ENCODE measurements around the gene TENM3.

TENM3 gene

DNA sequence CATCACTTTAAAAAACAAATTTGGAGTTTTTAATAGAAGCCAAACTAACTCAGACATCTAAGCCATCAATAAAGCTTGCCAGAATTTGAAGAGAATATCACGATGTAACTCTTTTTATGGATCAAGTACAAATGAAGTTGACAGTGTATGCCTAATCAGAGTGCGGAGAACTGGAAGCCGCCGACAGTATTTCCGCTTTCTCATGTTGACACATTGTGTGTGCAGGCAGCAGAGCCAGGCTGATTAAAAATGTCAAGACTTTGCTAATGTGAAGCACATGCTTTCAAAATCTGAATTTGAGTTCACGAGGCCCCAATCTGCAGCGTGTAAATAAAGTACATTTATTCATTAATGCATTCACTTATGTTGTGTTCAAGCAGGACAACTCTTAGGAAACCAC lies 161.2 kb downstream of the TENM3 start:
- no peaks in the 10 kb centered on the region for H3K9me3 ChIP-seq (ENCODE audit: control insufficient read depth, insufficient read depth, low read length)
- no peak overlapping the region for H3K27ac ChIP-seq (ENCODE audit: low read depth, low read length)
- no peaks in the 10 kb centered on the region for H3K36me3 ChIP-seq (ENCODE audit: control insufficient read depth, insufficient read depth, low read length)
- no peak overlapping the region for H3K9ac ChIP-seq (ENCODE audit: low read depth, low read length)
- no peaks in the 10 kb centered on the region for H3K27me3 ChIP-seq (ENCODE audit: control insufficient read depth, insufficient read depth, low read length)
- H3K4me3 ChIP-seq (ENCODE audit: low read depth, low read length), result no peak overlapping the region
- H3K4me1 ChIP-seq (ENCODE audit: control insufficient read depth, insufficient read depth, low read length), result no peaks in the 10 kb centered on the region

DNA sequence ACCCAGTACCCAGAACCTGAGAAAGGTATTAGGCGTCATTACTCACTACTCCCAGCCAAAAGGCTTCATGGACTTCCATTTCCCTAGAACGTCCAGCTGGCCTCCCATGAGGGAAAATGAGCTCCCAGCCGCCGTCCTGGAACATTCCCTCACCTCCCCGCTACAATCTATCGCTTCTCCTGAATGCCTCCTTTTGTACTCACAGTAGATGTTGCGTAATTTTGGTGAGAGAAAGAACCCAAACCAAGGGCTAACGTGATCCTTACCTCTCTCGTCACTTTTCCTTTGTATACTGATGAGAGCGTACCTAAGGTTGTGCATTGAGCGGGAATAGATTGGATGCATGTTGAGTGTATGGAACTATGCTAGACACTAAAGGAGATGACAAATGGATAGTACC lies 161.9 kb downstream of the TENM3 start:
- Histone ChIP-seq H3K4me1 (ENCODE audit: control insufficient read depth, insufficient read depth, low read length) (no peaks in the 10 kb centered on the region), H3K9me3 (ENCODE audit: control insufficient read depth, insufficient read depth, low read length) (no peaks in the 10 kb centered on the region), H3K27ac (ENCODE audit: low read depth, low read length) (no peak overlapping the region), H3K4me3 (ENCODE audit: low read depth, low read length) (no peak overlapping the region), H3K36me3 (ENCODE audit: control insufficient read depth, insufficient read depth, low read length) (no peaks in the 10 kb centered on the region), H3K27me3 (ENCODE audit: control insufficient read depth, insufficient read depth, low read length) (no peaks in the 10 kb centered on the region), H3K9ac (ENCODE audit: low read depth, low read length) (no peak overlapping the region)

DNA sequence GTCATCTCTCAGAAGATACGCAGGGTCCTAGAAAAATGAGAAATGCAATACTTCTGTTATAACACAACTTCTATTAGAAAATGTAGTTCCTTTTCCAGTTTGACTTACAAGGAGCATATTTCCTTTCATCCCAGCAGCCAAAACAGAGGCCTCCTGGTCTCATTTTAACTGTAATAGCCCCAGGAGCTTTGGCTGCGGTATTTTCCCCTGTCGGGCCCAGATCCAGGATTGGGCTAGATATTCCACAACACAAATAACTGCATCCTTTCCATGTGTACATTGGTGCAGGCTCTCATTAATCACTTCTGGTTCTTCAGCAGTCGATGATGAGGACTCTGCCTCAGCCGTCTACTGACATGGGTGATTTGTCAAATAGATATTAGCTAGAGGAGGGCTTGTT lies 166.1 kb downstream of the TENM3 start:
- Histone ChIP-seq H3K36me3 (ENCODE audit: control insufficient read depth, insufficient read depth, low read length) (no peaks in the 10 kb centered on the region), H3K27ac (ENCODE audit: low read depth, low read length) (no peak overlapping the region), H3K9me3 (ENCODE audit: control insufficient read depth, insufficient read depth, low read length) (peaks cover 12% of the 10 kb centered on the region), H3K4me3 (ENCODE audit: low read depth, low read length) (no peak overlapping the region), H3K4me1 (ENCODE audit: control insufficient read depth, insufficient read depth, low read length) (peaks cover 12% of the 10 kb centered on the region; the same call in 1 of the 2 replicates), H3K9ac (ENCODE audit: low read depth, low read length) (no peak overlapping the region), H3K27me3 (ENCODE audit: control insufficient read depth, insufficient read depth, low read length) (no peaks in the 10 kb centered on the region)

DNA sequence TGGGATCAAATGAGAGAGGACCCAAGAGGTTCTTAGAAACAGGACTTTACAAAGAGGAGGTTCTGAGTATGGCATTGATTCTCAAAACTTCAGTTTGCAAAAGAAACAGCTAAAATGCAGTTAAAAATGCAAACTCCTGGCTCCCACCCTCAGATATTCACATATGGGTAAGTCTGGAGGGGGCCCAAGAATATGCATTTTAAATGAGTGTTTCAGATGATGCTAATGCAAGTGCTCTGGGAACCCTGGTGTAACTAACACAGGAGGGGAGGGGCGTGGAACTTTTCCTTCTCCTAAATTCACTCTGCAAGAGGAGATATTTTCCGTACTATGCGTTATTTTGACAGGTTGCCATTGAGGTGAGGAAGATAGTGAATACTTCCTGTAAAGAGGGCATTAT lies 168.2 kb downstream of the TENM3 start:
- no peak overlapping the region; the same call in 1 of the 2 replicates for H3K9ac ChIP-seq (ENCODE audit: low read depth, low read length)
- no peak overlapping the region for H3K4me3 ChIP-seq (ENCODE audit: low read depth, low read length)
- peaks cover 18% of the 10 kb centered on the region for H3K4me1 ChIP-seq (ENCODE audit: control insufficient read depth, insufficient read depth, low read length)
- peaks cover 12% of the 10 kb centered on the region for H3K9me3 ChIP-seq (ENCODE audit: control insufficient read depth, insufficient read depth, low read length)
- H3K36me3 ChIP-seq (ENCODE audit: control insufficient read depth, insufficient read depth, low read length), result no peaks in the 10 kb centered on the region
- H3K27me3 ChIP-seq (ENCODE audit: control insufficient read depth, insufficient read depth, low read length), result no peaks in the 10 kb centered on the region
- H3K27ac ChIP-seq (ENCODE audit: low read depth, low read length), result no peak overlapping the region

DNA sequence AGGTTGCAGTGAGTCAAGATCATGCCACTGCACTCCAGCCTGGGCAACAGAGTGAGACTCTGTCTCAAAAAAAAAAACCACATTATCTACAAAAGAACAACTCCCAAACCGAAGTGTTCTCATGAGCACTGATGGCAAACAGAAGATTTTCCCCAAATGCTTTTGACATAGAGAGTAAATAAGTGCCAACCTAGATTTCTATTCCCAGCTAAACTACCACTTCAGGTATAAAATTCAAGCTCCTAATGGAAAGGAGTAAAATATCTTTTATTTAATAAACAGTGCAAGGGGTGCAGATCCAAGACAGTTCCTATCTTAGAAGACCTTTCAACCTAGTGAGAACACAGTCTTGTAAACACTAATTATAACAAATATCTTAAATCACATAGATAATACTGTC lies 170.3 kb downstream of the TENM3 start:
- H3K36me3 ChIP-seq (ENCODE audit: control insufficient read depth, insufficient read depth, low read length), result no peaks in the 10 kb centered on the region
- H3K4me1 ChIP-seq (ENCODE audit: control insufficient read depth, insufficient read depth, low read length), result peaks cover 21% of the 10 kb centered on the region
- no peak overlapping the region for H3K4me3 ChIP-seq (ENCODE audit: low read depth, low read length)
- H3K27me3 ChIP-seq (ENCODE audit: control insufficient read depth, insufficient read depth, low read length), result no peaks in the 10 kb centered on the region
- no peak overlapping the region for H3K27ac ChIP-seq (ENCODE audit: low read depth, low read length)
- H3K9me3 ChIP-seq (ENCODE audit: control insufficient read depth, insufficient read depth, low read length), result peaks cover 12% of the 10 kb centered on the region
- H3K9ac ChIP-seq (ENCODE audit: low read depth, low read length), result no peak overlapping the region

DNA sequence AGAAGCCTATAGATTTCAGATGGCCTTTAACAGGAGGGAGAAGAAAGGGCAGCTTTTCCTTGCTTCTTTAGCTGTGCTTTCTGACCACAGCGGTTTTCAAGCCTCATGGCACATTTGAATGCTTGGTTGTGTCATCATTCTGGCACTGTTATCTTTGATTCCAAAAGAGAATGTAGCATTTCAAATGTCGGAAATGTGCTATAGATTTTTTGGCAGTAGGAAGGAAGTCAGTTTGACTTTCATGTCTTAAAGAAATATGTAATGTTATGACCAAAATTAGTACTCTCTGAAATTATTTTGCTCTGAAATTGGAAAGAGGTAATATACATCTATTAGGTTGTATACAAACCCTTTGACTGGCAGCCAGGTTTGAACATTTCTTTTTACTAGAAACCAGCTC lies 171.9 kb downstream of the TENM3 start:
- Histone ChIP-seq H3K36me3 (ENCODE audit: control insufficient read depth, insufficient read depth, low read length) (no peaks in the 10 kb centered on the region), H3K9ac (ENCODE audit: low read depth, low read length) (no peak overlapping the region), H3K4me3 (ENCODE audit: low read depth, low read length) (no peak overlapping the region), H3K4me1 (ENCODE audit: control insufficient read depth, insufficient read depth, low read length) (peaks cover 21% of the 10 kb centered on the region), H3K27me3 (ENCODE audit: control insufficient read depth, insufficient read depth, low read length) (no peaks in the 10 kb centered on the region), H3K27ac (ENCODE audit: low read depth, low read length) (no peak overlapping the region), H3K9me3 (ENCODE audit: control insufficient read depth, insufficient read depth, low read length) (peaks cover 12% of the 10 kb centered on the region)

DNA sequence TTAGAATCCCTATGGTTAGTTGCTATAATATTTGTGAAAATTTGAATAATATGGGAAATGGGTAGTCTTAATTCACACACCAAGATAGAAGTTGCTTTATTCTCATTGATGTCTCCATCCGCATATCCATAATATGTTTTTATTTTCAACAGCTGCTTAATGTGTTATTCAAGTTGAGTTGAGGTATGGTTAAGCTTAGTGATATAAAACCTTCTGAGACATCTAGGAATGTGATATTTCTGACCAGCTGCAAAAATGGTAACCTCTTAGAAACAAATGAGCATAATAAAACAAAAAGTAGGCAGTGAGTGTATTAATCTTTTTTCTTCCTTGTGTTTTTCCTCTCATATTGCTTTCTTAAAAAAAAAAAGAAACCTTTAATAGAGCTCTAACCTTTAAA lies 172.9 kb downstream of the TENM3 start:
- Histone ChIP-seq H3K4me1 (ENCODE audit: control insufficient read depth, insufficient read depth, low read length) (peaks cover 17% of the 10 kb centered on the region), H3K9me3 (ENCODE audit: control insufficient read depth, insufficient read depth, low read length) (peaks cover 12% of the 10 kb centered on the region), H3K27me3 (ENCODE audit: control insufficient read depth, insufficient read depth, low read length) (no peaks in the 10 kb centered on the region), H3K27ac (ENCODE audit: low read depth, low read length) (peak overlapping the region; percentile 38), H3K36me3 (ENCODE audit: control insufficient read depth, insufficient read depth, low read length) (no peaks in the 10 kb centered on the region), H3K9ac (ENCODE audit: low read depth, low read length) (no peak overlapping the region), H3K4me3 (ENCODE audit: low read depth, low read length) (no peak overlapping the region; the same call in 1 of the 2 replicates)

DNA sequence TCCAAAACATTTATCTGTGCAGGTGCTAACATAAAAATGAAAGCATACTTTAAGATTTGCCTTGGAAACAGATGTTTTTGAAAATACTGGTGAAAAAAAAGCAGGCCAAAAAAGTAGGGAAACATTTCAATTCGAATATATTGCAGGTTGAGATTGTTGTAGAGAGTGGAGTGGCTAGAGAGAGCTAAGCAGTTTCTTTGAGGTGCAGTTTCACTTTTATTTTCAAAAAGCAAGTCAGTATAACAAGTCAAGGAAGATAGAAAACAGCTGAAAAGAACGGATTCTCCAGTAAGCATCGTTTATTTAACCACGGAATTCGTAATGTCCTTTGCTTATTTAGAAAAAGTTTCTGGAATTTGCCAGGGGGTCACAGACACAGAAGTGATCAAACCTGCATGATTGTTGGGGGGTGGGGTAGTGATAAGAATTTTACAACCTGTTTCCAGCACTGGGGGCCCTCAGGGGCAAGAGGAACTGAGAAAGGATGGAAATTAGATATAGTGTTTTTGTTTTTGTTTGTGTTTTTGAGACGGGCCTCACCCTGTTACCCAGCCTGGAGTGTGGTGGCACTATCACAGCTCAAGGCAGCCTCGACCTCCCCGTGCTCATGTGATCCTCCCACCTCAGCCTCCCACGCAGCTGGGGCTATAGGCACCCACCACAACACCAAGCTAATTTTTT lies 175.0 kb downstream of the TENM3 start:
- peaks cover 9% of the 10 kb centered on the region for H3K9me3 ChIP-seq (ENCODE audit: control insufficient read depth, insufficient read depth, low read length)
- H3K4me3 ChIP-seq (ENCODE audit: low read depth, low read length), result no peak overlapping the region
- H3K27me3 ChIP-seq (ENCODE audit: control insufficient read depth, insufficient read depth, low read length), result no peaks in the 10 kb centered on the region
- peaks cover 13% of the 10 kb centered on the region for H3K4me1 ChIP-seq (ENCODE audit: control insufficient read depth, insufficient read depth, low read length)
- no peak overlapping the region for H3K27ac ChIP-seq (ENCODE audit: low read depth, low read length)
- H3K36me3 ChIP-seq (ENCODE audit: control insufficient read depth, insufficient read depth, low read length), result no peaks in the 10 kb centered on the region
- H3K9ac ChIP-seq (ENCODE audit: low read depth, low read length), result no peak overlapping the region

DNA sequence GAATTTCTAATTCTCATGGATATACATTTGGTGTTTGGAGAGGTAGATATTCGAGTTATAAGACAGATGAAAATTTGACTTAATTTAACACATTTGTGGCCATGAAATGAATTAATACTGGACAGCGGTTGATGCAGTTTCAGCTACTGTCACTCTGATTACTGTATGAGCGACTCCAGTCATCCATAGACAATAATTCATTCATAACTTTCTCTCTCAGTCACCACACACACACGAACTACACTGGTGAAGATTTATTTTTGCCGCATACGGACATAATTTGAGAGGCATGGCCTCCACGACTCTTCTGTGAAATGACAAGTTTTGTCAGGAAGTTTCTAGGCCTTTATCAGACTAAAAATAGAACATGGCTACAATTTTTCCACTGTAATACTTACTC lies 177.0 kb downstream of the TENM3 start:
- no peak overlapping the region for H3K4me3 ChIP-seq (ENCODE audit: low read depth, low read length)
- no peaks in the 10 kb centered on the region for H3K27me3 ChIP-seq (ENCODE audit: control insufficient read depth, insufficient read depth, low read length)
- H3K36me3 ChIP-seq (ENCODE audit: control insufficient read depth, insufficient read depth, low read length), result no peaks in the 10 kb centered on the region
- H3K9ac ChIP-seq (ENCODE audit: low read depth, low read length), result no peak overlapping the region
- H3K27ac ChIP-seq (ENCODE audit: low read depth, low read length), result no peak overlapping the region
- H3K9me3 ChIP-seq (ENCODE audit: control insufficient read depth, insufficient read depth, low read length), result no peaks in the 10 kb centered on the region
- H3K4me1 ChIP-seq (ENCODE audit: control insufficient read depth, insufficient read depth, low read length), result peaks cover 13% of the 10 kb centered on the region

DNA sequence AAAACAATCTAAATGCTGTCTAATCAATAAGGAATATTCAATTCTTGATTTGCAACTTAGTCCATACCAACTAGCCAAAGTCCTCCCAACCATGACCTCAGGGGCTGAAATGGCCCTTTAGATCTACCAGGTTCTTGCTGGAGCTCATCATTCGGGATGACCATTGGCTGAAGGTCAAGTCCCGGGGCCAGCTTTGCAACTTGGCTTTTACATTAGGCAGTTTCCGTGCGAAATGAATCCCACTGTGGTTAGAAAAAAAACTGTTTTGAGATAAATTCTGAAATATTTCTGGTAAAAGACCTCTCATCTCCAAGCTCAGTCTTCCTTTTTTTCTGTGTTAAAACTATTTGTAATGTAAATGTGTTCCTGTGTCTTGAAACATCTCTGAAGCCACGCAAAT lies 178.6 kb downstream of the TENM3 start:
- no peak overlapping the region for H3K27ac ChIP-seq (ENCODE audit: low read depth, low read length)
- H3K4me1 ChIP-seq (ENCODE audit: control insufficient read depth, insufficient read depth, low read length), result peaks cover 4% of the 10 kb centered on the region
- no peaks in the 10 kb centered on the region for H3K36me3 ChIP-seq (ENCODE audit: control insufficient read depth, insufficient read depth, low read length)
- H3K9me3 ChIP-seq (ENCODE audit: control insufficient read depth, insufficient read depth, low read length), result no peaks in the 10 kb centered on the region
- H3K27me3 ChIP-seq (ENCODE audit: control insufficient read depth, insufficient read depth, low read length), result no peaks in the 10 kb centered on the region
- H3K9ac ChIP-seq (ENCODE audit: low read depth, low read length), result no peak overlapping the region
- H3K4me3 ChIP-seq (ENCODE audit: low read depth, low read length), result no peak overlapping the region

DNA sequence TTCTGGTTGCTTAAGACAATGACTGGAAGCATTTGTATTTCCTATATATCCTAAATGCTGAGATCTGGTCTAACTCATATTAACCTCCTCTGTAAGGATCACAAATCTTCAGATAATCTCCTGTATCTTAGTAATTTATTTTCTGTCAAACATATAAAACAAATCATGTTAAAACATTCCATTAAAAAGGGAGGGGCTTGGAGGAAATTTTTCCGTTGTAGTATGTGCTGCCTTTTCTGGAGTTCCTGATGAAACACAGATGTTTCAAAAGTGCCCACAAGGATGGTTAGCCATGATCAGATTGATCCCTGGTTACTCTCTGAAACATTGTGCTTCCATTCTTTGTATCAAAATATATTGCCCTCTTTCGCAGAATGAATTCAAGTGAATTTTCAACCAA lies 182.1 kb downstream of the TENM3 start:
- no peak overlapping the region for H3K9ac ChIP-seq (ENCODE audit: low read depth, low read length)
- H3K27me3 ChIP-seq (ENCODE audit: control insufficient read depth, insufficient read depth, low read length), result no peaks in the 10 kb centered on the region
- no peaks in the 10 kb centered on the region for H3K9me3 ChIP-seq (ENCODE audit: control insufficient read depth, insufficient read depth, low read length)
- H3K36me3 ChIP-seq (ENCODE audit: control insufficient read depth, insufficient read depth, low read length), result no peaks in the 10 kb centered on the region
- no peak overlapping the region for H3K27ac ChIP-seq (ENCODE audit: low read depth, low read length)
- no peak overlapping the region for H3K4me3 ChIP-seq (ENCODE audit: low read depth, low read length)
- H3K4me1 ChIP-seq (ENCODE audit: control insufficient read depth, insufficient read depth, low read length), result peaks cover 4% of the 10 kb centered on the region
